LoVo (cell line): ENCODE results near the gene BRINP2.

Experiments used
- DNase-seq: peaks from one replicate; pipeline ENCODE4 v3.0.0-alpha.2; 2016; ENCODE audit warnings: low spot score

Gene BRINP2, protein sequence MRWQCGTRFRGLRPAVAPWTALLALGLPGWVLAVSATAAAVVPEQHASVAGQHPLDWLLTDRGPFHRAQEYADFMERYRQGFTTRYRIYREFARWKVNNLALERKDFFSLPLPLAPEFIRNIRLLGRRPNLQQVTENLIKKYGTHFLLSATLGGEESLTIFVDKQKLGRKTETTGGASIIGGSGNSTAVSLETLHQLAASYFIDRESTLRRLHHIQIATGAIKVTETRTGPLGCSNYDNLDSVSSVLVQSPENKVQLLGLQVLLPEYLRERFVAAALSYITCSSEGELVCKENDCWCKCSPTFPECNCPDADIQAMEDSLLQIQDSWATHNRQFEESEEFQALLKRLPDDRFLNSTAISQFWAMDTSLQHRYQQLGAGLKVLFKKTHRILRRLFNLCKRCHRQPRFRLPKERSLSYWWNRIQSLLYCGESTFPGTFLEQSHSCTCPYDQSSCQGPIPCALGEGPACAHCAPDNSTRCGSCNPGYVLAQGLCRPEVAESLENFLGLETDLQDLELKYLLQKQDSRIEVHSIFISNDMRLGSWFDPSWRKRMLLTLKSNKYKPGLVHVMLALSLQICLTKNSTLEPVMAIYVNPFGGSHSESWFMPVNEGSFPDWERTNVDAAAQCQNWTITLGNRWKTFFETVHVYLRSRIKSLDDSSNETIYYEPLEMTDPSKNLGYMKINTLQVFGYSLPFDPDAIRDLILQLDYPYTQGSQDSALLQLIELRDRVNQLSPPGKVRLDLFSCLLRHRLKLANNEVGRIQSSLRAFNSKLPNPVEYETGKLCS

DNA sequence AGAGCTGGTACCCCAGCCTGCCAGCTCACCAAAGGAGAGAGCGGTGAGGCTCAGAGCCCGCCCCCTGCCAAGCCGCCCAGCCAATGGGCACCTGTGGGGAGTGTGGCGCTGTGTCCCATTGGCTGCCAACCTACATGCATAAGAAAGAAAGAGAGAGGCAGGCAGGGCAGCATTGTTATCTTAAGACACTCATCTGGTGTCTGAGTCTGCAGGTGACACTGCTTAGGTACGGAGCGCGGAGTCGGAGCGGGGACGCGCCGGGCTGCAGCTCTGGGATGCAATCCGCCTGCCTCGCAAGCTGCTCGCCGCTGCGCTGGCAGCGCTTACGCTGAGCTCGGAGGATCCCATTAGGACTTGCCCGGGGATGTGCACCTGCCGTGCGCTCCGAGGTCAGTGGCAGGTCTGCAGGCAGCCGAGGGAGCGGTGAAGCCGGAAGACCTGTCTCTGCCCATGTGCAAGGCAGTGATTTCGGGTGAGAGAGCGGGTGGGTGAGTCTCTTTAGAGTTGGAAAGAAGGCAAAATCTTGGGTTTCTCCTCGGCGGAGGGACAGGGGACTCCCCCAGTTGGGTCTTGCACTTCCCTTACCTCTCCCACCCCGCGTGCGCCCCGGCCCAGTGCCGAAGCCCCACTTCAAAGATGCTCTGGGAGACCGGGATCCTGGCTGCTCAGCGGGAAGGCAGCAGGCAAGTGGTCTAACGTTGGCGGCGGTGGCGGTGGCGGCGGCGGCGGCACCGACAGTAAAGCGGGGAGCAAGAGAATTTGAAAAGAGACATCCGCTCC is at the start of gene BRINP2:
TSS of gene BRINP2 (plus strand) at position 203 of the 780 bp plus-strand sequence. CDS start 58,919 bp downstream, outside the sequence.
- DNase-seq = no peak

DNA sequence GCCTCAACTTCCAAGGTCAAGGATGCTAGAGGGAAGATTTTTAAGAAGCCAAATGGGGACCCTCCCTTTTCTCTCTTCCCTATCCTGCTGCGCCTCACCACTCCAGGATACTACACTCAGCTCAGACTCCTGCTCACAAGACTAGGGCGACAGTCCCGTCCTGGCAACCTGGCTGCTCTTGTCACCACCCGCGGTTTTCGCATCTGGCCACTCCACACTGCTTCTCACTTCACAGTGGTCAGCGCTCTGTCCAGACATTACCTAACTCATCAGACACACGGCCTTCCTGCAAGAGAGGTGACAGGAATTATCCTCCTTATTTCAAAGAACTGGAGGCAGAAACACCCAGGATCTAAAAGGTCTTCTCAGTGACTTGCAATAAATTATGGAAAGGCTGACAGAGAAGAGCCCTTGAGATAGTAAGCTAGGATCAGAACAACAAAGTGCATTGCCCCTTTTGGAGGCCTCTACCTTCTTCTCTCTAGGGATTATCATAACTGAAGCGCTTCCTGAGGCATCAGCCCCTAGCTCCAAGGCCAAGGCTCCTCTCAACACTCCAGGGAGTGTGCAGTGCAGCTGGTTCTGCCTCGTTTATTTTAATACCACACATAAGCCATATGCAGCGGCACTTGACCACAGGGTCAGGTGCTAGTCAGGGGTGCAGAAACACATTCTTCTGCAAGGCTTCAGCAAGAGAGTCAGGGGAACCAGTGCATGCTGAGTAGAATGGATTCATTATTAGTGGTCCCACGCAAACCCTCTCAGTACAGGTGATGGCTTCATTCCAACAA is 48.1 kb upstream of the BRINP2 start:
- no peak for DNase-seq

DNA sequence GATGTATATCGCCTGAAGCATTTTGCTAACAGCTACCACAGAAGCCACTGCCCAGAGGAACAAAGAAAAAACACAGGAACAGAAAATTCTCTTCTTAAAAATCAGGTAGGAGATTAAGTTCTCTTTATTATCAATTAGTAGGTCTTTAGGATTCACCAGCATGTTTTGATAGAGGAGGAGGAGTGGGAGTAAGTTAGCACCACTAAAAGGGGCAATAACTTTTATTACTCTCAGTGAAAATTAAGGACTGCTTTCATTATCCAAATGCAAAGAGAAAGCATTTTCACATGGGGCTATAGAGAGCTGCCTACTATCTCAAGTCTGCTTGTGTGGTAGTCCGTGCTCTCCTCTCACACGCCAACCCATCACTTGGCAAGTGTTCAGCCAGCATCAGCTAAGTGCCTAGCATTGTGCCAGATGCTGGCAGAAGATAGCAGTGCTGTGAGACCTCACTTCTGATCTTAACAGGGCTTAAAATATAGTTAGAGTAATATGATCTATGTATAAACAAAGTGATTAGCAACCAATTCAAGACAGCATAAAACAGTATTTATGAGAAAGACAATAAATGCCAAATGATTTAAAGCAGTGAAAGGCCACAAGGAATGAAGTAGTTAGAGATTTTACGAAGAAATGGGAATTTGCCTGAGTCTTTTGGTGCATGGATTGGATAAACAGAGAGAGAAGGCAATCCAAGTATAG is 46.0 kb upstream of the BRINP2 start:
- no peak for DNase-seq

DNA sequence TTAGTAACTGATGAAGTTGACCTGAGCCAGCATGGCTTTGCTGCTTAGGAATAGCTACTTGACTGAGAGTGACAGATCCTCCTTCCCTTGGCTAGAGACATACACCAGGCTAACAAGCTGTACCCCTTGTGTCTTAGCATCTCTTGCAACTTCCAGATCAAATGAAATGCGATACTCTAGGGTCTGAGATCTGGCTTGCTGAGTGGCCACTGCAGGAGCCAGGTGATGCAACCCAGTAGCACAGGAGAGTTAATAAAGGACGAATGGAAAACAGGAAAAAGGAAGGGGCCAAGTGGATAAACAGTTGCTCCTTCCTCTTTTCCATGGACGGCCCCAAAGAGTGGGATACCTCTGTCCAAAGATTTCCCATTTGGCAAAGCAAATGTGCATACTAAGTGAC is 44.5 kb upstream of the BRINP2 start:
- DNase-seq = no peak

DNA sequence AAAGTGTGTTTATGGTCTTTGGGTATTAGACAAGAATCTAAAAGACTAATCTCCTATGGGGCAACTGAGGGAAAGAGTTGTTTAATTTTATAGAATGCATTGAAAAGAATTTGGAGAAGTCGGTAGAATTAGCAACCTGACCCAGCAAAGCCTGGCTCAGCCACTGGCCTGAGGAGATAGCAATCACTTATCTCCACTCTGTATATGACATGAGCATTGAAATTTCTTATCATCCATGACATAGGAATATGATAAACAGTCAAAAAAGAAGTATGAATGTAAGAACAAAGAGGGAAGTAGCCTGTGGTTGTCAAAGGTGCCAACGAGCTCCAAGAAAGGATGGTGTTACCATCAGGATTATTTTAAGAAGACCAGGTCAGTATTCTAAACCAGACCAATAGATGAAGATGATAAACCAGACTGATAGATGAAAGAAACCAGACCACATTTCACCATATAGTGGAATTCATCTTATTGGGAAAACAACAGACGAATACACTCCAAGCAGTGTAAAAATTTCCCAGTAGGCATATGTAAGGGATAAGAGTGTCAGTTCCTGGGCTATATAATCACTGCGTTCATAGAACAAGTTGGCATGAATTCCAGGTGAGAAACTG is 42.0 kb upstream of the BRINP2 start:
- no peak for DNase-seq

DNA sequence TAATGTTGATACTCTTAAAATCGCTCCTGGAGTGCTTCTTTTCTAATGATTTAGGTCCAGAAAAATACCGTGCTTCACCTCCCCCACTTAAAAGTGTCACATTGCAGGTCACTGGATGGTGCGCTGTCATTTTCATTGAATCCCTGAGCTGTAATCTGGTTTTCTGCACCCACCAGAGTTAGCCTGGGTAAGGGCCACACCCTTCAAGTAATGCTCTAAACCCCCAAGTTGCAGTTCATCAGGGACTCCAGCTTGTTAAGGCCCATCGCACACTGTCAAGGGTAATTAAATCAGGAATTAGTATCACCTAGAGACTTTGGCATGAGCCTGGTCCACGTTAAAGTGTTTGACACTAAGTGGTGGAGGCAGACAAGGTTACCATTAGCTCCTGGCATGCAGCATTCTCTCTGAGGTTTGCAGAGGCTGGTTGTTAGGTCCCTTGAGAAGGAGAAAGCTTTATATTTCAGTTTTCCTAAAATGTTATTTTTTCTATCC is 40.3 kb upstream of the BRINP2 start:
- DNase-seq = no peak

DNA sequence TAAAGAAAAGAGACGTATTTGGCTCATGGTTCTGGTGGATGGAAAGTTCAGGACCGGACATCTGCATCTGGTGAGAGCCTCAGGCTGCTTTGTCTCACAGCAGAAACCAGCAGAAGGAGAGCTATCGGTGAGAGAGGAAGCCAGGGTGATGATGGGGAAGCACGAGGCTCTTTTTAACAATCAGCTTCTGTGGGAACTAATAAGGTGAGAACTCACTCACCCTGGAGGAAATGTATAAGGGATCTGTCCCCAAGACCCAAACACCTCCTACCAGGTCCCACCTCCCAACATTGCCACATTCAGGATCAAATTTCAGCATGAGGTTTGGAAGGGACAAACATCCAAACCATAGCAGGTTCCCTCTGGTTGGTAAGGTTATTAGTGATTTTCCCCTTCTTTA is 39.0 kb upstream of the BRINP2 start:
- no peak for DNase-seq

DNA sequence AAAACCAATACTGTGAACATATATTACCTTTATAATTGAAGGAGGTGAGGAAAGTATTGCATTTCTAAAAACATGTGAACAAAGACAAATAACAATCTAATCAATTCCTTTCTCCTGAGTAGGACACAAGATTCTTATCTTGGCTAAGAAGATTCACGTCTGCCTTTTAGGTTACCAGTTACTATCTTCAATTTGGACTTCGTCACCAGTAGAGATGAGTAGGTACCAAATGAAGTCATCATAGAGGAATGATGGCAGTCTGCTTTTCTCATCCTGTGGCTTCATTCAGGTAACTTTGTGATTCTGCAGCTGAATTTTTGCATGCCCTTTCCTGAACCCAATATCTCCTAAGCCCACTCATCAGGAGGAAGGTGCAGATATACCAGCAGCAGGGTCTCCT is 38.6 kb upstream of the BRINP2 start:
- no peak for DNase-seq

DNA sequence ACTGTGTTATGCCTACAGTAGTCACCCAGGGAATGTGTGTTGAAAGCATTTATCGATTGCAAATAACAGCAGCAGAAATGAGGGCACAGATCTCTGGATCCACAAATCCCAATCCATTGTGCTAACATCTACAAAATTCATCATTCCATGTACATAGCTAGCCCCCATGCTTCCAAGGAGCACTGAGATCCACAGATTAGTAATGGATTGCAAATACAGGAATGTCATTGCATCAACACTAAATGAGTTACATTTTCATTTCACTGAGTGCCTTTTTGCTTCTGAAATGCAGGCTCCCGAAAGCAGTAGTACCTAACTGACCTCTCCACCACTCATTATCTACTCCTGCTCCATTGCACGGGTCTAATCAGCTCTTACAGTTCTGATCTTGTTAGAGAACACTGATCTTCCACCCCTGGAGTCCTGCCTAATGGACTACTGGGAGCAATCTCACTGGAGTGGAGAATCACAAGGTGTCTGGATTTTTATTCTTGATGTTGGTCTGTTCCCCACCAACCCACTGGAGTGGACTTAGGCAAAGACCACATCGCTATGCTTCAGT is 36.7 kb upstream of the BRINP2 start:
- no peak for DNase-seq

DNA sequence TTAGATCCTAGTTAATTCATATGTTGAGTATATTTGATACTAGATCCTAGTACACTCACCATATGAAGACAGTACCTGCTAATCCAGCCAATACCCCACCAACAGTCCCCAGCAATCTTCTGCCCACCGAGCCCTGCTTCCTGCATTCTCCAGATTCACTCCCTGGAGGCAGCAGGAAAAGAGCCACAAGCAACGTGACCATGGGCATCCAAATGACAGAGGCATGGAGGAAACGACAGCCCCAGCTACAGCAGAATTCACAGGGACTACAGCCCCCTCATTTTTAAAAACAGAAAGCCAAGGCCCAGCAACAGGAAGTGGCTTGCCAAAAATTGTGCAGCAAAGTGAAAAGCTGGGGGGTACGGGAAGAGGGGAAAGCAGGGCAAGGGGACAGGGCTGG is 35.5 kb upstream of the BRINP2 start:
- no peak for DNase-seq

DNA sequence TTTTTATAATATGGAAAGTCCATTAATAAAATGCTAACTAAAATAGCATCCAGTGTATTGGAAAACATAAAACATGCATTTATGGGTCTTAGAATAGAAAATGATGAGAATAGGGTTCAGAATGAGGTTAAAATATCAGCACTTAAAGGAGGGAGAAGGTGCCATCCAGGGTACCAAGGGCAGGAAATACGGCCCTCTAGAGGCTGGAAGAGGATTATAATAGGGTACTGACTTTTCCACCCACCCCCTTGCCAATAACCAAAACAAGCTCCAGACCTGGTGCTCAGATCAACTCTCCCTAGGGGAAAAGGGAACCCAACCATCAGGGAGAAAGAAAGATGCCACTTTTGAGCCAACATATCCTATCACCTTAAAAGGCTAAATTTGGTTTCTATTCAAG is 32.9 kb upstream of the BRINP2 start:
- DNase-seq = no peak

DNA sequence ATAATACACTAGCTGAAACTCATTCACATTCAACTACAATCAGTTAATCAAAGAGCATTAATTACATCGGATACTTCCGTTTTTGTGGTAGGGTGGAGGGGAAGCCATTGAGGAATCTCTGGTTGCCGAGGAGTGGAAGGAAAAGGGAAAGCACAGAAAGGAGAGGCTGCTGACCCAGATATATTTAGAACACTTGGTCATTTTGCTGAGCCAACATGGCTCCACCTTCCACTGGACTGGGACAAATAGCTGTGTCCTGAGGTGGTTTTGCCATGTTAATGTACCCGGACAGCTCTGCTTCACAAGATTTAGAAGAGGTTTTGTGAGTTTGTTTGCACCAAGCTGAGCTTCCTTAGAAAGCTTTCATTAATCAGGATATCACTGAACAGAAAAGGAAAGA is 32.4 kb upstream of the BRINP2 start:
- no peak for DNase-seq

DNA sequence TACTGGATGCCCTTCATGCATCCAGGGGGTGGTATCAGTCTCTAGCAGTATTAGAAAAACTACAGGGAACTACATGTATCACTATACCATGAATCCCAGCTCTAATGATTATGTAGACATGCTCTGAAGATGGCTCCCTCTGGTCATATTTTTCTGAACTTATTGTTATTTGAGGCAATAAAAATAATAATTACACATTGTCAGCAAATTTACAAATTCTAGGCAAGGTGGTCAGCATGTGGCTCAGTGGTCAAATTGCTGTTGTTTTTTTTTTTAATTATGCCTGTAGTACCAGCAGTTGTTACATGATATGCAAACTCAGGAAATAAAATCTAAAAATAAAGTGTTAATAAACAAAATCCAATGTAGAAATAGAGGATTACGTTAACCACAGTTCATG is 28.7 kb upstream of the BRINP2 start:
- DNase-seq = no peak

DNA sequence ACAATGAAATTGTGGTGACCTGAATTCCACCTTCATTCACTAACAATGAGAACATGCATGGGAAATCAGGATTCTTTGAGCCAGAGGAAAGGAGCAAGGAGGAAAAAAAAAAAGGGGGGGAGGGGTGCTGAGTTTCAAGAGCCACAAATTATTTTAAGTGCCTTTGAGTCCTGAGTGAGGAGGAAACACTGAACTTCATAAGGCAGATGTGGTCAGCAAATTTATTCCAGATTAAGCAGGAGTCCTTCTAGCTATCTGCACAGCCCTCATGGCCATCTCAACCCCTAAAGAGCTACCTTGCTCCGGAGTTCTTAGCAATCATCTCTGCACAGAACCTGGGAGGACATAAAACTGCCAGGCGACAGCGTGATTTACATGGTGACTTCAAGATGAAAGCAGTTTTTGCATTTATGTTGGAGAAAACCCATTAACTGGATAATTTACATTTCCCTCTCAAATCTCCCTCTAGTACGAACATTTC is 27.9 kb upstream of the BRINP2 start:
- DNase-seq = no peak

DNA sequence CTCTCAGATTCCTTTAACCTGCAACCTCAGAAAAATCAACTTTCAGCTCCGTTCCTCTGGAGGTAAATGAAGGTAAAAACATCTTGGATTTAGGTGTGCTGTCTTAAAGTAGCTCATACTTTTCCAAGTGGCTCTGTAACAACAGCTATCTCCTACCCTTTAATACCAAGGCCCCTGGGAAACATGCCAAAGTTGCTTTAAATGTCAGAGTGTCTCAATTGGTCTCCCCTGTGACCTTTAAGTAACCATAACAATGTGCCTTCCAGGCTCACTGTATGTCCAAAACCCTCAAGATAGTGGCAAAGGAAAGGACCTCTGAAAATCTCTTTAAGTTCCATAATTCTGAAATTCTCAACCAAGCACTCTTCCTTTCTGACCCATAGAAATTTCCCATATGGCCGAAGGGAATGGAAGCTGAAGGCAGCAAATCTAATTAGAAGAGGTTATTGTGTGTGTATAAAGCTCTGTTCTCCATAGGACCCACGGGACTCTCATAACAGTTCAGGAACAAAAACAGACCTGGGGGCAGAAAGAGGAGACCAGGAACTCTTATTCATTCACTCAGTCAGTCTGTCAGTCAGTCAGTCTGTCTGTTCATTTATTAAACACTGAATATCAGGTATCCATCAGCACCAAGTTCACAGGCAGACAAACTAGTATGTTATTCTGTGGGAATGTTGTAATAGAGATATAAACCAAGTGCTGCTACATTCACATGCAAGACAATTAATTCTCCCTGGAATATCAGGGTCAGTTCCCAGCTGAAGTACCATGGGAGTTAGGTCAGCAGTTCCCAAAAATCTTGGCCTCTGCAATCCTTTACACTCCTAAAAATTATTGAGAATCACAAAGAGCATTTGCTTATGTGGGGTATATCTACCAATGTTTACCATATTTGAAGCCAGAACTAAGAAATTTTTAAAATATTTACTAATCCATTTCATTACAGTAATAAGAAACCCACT is 25.4 kb upstream of the BRINP2 start:
- no peak for DNase-seq

DNA sequence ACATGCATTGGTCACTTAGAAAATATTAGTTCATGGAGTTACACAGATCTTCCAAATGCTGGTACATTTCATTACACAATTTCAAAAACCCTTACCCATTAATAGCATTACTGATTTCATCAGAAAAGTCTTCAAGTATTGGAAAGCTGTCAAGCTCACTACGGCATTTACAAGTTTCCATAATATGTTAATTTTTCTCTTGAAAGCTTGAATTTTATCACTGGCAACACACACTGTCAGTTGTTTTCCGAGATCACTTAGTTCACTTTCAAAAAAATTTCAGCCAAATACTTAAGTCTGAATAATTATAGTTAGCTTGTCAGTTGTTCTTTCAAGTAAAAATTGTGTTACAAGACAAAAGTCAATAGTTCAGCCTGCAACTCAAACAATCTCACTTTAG is 24.3 kb upstream of the BRINP2 start:
- no peak for DNase-seq

DNA sequence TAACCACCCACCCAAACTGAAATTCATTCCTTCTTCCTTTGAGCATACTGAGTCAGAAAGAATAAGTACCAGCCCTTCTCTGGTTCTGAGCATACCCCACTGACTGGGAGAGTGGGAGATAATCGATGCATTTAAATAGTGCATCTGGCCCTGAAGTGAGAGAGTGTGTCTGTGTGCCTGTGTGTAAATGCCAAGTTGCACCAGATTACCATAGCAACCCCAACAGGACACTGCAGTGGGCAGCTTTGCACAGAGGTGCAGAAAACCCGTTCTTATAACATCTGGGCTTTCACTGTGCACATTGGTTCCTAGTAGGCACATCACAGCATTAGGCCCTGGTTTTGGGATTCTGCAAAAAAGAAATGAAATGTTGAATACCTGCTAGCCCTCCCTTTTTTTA is 8.5 kb upstream of the BRINP2 start:
- no peak for DNase-seq

DNA sequence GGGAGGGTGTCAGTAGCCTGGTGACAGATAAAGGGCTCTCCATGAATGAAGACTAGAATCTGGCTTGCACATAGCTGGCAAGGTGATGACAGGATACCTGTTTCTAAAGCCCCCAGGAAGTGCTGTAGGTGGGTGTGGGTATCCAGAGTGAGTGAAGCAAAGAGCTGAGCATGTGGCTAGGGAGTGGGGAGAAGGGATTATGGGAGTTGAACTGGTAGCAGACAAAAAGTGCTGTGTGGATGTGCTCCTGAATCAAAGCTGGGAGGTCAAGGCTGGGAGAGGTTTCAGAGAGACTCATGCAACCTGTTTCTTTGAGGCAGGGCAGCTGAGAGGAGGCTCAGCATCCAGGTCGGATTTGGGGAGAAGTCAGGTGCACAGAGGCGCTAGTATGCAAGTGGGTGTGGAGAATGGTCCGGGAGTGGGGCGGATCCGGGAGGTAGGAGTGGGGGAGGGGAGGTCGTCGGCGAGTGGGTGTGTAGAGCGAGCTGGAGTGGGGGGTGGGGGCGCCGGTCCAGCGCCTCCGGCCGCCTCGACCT is 6.8 kb upstream of the BRINP2 start:
- no peak for DNase-seq
